Fibroblast of skin of right biceps (primary cell): ENCODE measurements around the gene KIF4B.
"Not testable (repeated sequence)": the region's sequence is repeated elsewhere in the genome, so short reads cannot be mapped to it uniquely, and the experiment has no call there.

Experiments used
- DNase-seq: peaks from one replicate; pipeline ENCODE4 v3.0.0-alpha.2; 2013

The KIF4B gene, protein sequence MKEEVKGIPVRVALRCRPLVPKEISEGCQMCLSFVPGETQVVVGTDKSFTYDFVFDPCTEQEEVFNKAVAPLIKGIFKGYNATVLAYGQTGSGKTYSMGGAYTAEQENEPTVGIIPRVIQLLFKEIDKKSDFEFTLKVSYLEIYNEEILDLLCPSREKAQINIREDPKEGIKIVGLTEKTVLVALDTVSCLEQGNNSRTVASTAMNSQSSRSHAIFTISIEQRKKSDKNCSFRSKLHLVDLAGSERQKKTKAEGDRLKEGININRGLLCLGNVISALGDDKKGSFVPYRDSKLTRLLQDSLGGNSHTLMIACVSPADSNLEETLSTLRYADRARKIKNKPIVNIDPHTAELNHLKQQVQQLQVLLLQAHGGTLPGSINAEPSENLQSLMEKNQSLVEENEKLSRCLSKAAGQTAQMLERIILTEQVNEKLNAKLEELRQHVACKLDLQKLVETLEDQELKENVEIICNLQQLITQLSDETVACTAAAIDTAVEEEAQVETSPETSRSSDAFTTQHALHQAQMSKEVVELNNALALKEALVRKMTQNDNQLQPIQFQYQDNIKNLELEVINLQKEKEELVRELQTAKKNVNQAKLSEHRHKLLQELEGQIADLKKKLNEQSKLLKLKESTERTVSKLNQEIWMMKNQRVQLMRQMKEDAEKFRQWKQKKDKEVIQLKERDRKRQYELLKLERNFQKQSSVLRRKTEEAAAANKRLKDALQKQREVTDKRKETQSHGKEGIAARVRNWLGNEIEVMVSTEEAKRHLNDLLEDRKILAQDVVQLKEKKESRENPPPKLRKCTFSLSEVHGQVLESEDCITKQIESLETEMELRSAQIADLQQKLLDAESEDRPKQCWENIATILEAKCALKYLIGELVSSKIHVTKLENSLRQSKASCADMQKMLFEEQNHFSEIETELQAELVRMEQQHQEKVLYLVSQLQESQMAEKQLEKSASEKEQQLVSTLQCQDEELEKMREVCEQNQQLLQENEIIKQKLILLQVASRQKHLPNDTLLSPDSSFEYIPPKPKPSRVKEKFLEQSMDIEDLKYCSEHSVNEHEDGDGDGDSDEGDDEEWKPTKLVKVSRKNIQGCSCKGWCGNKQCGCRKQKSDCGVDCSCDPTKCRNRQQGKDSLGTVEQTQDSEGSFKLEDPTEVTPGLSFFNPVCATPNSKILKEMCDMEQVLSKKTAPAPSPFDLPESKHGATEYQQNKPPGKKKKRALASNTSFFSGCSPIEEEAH

DNA sequence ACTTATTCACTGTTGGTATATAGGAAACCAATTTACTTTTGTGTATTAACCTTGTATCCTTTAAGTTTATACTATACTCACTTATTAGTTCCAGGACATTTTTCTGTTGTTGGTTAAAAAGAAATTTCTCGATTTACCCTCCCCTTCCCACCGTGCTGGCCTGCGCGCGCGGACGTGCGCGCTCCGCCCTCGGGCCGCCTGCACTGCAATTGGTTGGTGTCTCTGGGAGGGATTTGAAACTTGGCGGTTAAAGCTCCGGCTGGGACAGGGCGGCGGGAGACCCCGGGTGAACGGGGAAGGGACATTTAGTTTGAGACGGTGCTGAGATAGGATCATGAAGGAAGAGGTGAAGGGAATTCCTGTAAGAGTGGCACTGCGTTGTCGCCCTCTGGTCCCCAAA, at the start of gene KIF4B:
Gene KIF4B, plus strand, starts transcription at position 230 of the 400 bp plus-strand sequence. Its CDS starts 105 bp downstream, at position 335.
- no peak for DNase-seq

DNA sequence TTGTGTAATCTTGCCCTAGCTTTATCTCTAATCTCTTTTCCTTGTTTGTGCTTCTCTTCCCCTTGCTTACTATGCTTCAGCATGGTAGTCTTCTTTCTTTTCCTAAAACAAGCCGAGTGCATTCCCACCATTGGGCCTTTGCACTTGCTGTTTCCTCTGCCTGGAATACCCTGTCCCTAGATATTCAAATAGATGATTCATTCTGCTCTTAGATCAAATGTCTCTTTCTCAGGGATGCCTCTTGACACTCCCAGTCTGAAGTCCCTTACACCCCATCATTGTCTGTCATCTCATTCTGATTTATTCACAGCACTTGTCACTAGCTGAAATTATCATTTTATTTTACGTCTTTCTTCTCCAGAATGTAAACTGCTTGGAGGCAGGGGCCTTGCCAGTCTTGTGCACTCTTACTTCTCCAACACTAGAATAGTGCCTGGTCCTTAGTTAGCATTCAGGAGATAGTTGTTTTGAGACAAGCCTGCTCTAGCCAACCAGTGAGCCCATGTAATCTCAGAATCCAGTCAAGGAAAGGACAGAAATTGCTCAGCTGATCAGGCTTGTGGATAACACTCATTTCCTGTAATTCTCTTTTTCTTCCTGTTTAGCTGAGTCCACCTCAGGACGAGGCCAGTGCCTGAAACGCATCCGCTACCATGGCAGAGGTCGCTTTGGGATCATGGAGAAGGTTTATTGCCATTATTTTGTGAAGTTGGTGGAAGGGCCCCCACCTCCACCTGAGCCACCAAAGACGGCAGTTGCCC, 47.3 kb upstream of the KIF4B start:
- no peak for DNase-seq

DNA sequence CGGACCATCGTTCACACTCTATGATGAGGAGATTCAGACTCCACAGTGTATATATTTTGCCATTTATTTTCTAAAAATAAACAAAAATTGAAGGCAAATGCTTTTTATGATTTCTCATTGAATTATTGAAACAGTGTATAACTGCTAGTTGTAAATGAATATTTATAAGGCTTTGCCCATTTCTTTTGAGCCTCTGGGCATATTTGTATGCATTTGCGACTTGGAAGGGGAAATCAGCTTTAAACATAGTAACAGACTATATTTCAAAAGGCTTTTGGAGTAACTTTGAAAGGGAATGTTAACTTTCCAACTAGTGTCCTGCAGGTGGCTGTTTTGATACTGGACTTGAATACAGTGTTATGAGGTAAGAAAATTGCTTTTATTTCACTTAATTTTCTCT, 46.7 kb upstream of the KIF4B start:
- DNase-seq: no peak

DNA sequence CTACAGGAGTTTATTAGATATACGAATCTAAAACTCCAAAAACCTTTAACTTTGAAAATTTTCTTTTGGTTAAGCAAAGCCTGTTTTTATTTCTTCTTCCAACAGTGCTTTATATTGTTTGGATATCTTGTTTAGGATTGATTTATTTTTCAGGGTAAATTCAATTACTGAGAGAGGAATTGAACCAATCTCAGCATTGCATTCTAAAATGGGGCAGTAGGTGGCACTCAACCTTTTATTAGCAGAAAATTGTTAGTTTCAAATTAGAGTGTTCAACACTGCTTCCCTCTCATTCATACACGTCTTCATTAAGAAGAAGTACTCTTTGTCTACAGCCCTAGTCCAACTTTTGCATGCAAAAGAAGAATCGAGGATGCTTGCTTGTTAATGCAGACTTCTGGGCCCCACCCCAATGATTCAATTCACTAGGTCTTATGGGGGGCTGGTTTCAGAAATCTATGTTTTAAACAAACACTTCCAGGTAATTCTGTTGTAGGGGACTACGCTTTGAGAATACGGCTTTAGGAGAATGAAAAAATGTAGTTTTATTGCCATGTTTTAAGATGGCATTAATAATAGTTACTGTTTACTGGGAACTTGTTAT, 46.0 kb upstream of the KIF4B start:
- DNase-seq: no peak

DNA sequence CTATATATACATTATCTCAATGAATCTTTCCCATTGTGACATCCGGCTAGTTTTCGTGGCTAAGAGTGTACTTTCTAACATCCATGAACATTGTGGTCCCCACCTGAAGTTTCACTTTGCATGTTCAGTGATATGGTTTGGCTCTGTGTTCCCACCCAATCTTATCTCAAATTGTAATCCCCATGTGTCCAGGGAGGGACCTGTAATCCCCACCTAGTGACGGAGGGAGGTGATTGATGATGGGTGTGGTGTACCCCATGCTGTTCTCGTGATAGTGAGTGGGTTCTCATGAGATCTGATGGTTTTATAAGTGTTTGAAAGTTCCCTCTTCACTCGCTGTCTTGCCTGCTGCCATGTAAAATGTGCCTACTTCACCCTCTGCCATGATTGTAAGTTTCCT, 44.6 kb upstream of the KIF4B start:
- DNase-seq: no peak

DNA sequence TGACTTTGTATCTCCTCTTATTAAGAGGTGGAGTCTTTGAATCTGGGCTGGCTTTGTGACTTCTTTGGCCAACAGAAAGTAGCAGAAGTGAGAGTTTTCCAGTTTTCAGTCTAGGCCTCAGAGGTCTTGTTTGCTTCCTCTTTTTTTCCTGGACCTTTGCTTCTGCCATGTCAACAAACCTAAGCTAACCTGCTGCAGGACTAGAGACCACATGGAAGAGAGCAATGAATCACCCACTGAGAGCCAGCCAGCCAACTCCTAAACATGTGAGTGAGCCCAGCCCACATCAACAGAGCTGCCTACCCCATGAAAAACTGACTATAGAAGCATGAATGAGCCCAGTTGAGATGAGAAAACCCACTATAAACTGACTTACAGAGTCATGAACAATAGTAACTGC, 42.8 kb upstream of the KIF4B start:
- peak; percentile 30 for DNase-seq

DNA sequence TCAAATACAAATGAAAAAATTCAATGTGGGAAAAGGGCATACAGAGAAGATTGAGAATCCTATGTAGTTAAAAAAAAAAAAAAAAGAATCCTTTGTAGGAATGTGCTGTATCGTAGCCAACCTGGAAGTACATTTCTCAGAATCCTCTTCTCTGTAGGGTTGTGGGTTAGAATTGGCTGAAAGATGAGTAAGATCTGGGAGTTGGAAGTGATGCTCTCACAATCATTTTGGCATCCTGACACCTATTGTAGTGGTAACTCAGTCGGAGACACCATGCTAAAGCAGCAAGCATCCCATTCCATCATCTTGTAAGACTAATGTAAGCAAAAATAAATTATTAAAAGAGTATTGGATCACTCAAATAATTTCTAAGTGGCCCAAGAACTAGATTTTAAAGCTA, 42.1 kb upstream of the KIF4B start:
- peak; percentile 65 for DNase-seq

DNA sequence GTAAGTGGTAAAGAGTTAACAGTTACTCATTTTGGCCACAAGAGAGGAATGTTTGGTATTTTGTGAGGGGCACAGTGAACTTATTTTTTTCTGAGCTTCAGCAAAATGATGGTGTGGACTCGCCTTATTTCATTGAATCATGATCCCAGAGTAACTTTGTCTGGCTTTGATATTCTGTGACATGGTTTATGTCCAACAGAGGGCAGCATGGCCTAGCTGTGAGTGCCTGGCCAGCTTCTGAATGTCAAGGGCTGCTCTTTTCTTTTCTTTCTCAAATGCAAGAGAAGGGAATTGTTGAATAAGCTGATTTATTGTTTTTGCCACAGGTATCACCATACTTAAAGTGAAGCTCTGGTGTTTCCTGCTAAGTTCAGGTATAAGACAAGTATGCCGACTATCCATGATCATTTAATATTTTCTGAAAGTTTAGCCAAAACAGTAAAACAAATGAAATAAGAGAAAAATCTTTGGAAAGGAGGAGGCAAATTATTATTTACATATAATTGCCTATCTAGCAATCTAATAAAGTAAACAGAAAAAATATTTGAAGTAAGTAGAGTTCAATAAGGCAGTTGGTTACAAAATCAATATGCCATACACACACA, 41.0 kb upstream of the KIF4B start:
- peak; percentile 40 for DNase-seq

DNA sequence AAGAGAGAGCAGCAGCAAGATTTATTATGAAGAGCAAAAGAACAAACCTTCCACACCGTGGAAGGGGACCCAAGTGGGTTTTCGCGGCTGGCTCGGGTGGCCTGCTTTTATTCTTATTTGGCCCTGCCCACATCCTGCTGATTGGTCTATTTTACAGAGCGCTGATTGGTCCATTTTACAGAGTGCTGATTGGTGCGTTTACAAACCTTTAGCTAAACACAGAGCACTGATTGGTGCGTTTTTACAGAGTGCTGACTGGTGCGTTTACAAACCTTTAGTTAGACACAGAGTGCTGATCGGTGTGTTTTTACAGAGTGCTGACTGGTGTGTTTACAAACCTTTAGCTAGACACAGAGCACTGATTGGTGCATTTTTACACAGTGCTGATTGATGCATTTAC, 37.5 kb upstream of the KIF4B start:
- DNase-seq: not testable (repeated sequence)

DNA sequence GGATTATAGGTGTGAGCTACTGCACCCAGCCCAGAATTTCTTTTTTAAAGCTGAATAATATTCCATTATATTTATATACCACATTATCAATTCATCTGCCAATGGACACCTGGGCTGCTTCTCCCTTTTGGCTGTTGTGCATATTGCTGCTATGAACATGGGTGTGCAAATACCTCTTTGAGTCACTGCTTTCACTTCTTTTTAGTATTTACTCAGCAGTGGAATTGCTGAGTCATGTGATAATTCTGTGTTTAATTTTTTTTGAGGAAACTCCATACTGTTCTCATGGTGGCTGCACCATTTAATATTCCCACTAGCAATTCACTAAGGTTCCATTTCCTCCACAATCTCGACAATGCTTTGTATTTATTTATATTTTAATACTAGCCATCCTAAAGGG, 36.1 kb upstream of the KIF4B start:
- peak; percentile 12 for DNase-seq

DNA sequence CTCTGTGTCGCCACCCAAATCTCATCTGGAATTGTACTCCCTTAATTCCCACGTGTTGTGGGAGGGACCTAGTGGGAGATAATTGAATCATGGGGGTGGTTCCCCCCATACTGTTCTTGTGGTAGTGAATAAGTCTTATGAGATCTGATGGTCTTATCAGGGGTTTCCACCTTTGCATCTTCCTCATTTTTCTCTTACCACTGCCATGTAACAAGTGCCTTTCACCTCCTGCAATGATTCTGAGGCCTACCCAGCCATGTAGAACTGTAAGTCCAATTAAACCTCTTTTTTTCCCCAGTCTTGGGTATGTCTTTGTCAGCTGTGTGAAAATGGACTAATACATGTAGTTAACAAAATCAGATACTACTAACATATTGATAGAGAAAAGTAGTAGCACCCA, 35.3 kb upstream of the KIF4B start:
- not testable (repeated sequence) for DNase-seq

DNA sequence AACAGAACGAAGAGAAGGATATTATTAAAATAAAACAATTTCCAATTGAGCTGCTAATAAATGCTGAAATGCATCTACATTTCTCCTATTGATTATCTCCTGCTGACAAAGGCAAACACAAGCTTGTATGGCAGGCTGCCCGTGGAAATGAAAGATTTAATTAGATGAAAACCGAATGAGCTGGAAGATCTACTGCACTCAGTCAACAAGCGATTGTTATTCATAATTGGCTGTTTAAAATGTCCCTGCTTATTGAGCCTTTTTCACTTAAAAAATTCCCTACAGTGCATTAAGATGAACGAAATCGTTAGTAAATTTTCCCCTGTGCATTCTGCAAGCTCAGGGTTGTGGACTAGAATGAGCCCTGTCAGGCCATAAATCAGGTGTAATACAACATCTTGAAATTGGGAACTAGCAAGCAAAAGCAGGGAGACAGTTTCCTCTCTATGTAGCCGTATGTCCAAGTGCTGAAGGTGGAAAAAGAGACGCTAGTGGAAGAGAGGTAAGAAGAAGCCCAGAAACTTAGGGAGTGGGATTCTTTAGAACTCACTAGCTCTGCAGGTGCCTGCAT, 28.5 kb upstream of the KIF4B start:
- DNase-seq: no peak

DNA sequence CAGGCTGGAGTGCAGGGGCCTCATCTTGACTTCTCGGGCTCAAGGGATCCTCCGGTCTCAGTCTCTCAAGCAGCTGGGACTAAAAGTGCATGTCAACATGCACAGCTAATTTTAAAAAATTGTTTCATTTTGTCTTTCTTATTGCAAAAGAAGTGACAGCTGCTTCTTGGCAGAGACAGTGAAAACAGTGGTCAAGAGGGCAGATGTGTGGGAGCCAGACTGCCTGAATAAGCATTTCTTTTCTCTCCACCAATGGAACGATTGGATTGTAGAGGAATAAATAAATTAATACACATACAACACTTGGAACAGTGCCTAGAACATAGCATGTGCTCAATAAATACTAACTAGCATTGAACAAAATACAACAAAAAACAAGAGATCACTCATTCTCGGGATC, 27.4 kb upstream of the KIF4B start:
- no peak for DNase-seq

DNA sequence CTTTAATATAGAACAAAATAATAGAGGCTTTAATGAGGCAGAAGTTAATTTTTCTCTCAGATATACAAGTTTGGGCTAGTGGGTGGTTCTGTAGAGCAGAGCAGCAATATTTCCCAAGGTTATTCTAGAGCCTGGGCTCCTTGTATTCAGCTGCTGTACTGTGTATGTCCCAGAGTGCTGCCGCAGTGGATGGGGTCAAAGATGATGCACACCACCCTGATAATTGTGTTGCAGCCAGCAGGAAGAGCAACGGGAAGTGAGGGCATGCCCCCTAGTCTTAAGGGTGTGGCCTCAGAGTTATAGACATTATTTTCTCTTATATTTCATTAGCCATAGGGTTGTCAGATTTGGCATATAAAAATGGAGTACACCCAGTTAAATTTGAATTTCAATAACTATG, 23.9 kb upstream of the KIF4B start:
- no peak for DNase-seq

DNA sequence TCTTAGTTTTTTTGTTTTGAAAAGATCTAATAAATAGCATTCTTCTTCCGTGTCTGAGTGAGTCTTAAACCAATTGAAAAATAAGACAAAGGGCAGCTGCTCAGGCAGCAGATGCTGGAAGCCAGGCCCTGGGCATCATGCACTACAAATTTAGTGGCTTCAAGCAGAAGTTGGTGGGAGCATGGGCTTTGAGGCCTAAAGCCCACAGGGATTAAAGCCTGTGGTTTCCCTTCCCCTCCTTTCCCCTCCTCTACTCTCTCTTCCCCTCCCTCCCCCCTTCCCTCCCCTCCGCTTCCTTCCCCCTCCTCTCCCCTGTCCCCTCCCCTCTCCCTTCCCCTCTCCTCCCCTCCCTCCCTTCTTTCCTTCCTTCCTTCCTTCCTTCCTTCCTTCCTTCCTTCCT, 20.1 kb upstream of the KIF4B start:
- no peak for DNase-seq

DNA sequence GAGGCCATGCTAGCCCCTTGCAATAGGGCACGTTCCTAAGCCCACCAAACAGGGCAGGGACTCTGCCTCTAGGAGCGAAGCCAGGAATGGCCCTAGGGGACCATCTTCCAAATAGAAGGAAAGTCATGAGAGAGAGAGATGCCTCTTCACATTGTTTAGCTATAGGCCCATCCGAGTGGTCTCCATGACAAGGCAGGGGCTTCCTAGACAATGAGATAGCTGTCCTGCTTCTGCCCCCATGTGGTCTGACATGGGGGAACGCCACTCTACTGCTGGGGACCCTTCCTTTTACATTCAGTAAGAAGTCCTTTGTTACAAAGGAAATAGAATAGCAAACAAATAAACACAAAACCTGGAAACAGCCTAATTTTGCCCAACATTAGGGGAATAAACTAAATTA, 17.9 kb upstream of the KIF4B start:
- no peak for DNase-seq

DNA sequence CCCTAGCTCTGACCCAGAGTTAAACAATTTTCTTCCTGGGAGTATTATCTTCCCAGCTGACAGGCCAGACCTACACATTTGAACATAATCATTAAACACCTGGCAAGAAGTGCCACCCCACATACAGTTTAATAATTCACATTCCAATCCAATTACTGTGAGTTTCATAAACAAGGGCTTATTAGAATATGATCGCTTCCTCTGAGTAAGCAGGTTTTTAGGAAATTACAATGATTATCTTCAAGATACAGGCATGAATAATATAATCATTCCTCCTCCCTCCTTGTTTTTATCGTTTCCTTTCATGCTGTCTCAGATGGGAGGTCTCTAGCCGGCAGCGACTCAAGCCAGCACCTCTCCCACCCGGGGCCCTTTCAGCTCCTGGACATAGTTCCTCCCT, 15.8 kb upstream of the KIF4B start:
- no peak for DNase-seq

DNA sequence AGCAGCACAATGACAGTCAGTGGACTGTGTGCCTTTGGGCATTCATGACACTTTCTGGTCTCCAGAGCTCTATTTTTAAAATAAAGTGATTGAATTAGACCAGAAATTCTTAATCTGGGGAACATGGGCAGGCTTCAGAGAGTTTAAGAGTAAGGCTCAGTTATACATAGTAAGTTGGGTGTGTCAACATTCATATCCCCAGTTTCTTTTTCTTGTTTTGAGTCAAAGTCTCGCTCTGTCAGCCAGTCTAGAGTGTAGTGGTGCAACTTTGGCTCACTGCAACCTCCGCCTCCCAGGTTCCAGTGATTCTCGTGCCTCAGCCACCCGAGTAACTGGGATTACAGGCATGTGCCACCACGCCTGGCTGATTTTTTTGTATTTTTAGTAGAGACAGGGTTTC, 13.7 kb upstream of the KIF4B start:
- DNase-seq: no peak

DNA sequence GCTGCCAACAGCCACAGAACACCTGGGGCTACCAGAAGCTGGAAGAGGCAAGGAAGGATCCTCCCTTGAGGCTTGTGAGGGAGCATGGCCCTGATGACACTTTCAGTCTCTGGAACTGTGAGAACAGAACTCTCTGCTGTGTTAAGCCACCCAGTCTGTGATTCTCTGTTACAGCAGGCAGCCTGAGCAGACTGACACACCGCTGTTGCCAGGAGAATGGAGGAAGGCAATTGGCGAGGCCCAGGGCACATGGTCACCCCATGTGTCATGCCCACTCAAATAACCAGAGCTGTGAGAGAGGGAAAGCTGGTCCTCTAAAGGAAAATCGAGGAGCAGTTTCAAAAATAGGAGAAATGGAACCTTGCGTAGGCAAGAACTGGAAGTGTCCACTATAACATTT, 12.0 kb upstream of the KIF4B start:
- no peak for DNase-seq

DNA sequence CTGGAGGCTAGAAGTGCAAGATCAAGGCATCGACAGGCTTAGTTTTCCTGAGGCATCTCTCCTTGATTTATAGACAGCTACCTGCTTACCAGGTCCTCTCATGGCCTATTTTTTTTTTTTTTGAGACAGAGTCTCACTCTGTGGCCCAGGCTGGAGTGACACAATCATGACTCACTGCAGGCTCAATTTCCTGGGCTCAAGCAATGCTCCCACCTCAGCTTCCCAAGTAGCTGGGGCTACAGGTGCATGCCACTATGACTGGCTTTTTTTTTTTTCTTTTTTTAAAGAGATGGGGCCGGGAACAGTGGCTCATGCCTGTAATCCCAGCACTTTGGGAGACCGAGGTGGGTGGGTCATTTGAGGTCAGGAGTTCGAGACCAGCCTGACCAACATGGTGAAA, 10.8 kb upstream of the KIF4B start:
- not testable (repeated sequence) for DNase-seq

DNA sequence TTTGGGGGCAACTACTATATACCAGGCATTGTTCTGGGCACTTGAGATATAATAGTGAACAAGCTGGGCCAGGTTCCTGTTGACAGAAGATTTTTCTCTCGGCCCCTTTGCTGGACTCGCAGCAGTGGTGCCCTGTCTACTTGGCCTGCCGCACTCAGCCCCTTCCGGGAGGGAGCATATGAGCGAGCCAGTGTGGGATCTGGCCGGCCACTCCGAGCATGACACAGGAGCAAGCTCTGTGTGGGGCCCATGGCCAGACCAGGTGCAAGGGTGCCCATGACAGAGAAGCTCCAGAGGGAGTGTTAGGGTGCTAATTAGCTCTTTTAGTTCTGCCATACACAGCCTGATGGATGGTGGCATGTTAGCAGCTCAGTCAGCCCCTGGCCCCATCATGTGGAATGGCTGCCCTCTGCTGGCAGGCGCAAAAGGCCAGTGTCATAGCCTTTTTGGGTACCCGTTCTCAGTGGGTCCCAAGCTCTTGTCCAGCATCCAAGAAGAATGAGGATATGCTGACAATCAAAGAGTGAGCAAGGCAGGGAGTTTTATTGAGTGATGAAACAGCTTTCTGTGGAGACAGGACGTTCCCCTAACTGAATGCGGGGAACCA, 9.3 kb upstream of the KIF4B start:
- no peak for DNase-seq
